GM18858 (cell line): Measurements from ENCODE around the gene HOXA10.

Experiments
- ATAC-seq: cut with Tn5 transposase; IDR thresholded peaks from one replicate; pipeline ENCODE4 v1.9.1; 2021; ENCODE audit not compliant: unreplicated experiment

Gene HOXA10

DNA sequence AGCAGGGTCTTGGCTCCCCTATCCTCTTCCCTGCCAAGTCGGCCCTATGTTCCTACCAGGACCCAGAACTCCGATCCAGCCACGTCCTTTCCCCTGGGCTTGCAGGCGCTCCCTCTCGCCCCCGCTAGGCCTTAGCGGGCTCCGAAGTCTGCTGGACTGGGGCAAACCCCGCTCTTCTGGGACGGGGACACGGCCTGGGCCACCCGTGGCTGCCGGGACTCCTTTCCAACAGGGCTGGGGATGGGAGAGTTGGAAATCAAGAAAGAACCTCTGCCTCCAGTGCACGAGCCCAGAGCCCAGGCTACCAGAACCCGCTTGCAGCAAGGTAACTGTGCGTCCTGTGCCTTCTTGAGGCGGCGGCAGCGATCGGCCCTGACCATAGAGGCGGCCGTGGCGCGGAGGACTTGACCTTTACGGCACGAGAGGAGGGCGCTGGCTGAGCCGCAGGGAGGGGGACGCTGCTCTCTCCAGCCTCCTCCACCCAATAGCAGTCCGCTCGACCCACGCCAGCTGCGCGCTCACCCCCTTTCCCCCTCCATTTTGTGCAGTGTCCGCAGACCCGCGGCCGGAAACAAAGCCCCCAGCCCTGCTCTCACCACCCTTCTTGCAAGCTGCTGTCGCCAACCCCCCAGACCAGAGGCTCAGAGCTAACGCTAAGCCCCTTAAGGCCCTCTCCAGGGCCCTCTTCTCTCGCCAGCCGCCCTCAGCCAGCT is 17.9 kb upstream of the HOXA10 start:
- no peak for ATAC-seq

- no peak for ATAC-seq
These were observed 17.1 kb upstream of the HOXA10 start for GRCh38 chr7:27191161-27191731.

DNA sequence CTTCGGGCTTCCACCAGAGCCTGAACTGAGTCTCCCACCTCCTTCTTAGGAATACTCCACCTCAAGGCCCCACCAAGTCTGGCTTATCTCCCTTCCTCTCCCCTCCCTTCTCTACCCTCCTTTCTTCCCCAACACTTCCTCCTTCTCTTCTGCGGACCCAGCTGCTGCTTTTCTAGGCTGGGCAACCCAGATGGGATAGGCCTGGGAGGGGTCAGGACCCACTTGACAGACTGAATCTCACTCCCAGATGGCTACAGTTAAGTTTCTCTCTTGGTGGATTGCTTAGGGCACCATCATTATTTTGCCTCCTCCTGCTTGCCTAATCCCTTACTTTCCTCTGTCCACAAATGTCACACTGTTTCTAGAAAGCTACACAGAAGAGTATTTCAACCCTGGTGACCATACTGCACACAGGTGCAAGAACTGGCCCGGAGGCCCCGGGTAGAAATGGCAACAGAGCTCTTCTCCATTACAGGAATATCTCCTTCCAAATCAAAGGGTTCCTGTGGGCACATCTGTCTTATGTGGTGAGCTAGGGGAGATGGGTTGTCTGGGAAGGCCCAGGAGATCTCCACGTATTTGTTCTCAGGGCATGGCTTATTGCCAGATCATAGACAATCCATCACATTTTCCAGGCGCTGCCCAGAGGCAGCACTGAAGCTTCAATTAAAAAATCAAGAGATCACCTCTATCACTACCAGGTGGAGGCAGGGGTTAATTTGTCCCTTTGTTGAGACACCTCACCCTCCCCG is 16.1 kb upstream of the HOXA10 start:
- ATAC-seq: no peak

- no peak for ATAC-seq
These were observed 15.3 kb upstream of the HOXA10 start for GRCh38 chr7:27189295-27189996.

GRCh38 chr7:27188386-27189294 is 14.5 kb upstream of the HOXA10 start:
- ATAC-seq: no peak

- ATAC-seq: no peak
These were observed 13.6 kb upstream of the HOXA10 start for GRCh38 chr7:27187475-27188385.

GRCh38 chr7:27186668-27187474 is 12.8 kb upstream of the HOXA10 start:
- no peak for ATAC-seq

DNA sequence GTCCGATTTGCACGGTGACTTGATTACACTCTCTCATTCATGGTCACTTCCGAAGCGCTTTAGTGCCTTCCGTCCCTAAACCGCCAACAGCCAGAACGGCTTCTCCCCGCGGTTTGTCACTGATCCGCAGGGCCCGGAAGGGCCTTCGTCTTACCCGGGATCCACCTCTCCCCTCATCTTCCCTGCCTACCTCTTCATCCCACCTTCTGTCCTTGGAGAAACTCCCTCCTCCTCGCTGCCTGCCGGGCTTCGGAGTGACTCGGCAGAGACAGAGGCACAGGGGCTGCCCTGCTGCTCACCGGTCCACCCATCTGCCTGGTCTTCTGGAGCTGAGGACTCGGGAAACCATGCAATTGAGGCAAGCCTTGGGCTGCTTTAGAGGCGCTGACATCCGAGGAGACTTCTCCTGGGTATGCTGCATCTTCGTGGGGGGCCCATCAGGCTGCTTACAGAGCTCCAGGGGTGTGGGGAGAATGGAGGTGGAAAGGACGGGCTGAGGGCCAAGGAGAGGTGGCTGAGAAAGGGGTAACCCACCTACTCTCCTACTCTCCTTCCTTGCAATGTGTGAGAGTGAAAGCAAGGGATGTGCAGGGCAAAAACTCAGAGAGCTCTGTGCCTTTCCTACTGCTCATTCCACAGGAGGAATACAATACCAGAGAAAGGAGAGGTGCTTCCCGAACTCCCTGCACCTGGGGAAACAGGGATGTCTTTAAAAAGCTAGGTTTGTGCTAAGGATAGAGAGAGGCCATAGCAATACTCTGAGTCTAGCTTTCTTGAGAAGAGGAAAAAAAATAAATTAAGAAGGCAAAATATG is 11.9 kb upstream of the HOXA10 start:
- ATAC-seq: no peak

DNA sequence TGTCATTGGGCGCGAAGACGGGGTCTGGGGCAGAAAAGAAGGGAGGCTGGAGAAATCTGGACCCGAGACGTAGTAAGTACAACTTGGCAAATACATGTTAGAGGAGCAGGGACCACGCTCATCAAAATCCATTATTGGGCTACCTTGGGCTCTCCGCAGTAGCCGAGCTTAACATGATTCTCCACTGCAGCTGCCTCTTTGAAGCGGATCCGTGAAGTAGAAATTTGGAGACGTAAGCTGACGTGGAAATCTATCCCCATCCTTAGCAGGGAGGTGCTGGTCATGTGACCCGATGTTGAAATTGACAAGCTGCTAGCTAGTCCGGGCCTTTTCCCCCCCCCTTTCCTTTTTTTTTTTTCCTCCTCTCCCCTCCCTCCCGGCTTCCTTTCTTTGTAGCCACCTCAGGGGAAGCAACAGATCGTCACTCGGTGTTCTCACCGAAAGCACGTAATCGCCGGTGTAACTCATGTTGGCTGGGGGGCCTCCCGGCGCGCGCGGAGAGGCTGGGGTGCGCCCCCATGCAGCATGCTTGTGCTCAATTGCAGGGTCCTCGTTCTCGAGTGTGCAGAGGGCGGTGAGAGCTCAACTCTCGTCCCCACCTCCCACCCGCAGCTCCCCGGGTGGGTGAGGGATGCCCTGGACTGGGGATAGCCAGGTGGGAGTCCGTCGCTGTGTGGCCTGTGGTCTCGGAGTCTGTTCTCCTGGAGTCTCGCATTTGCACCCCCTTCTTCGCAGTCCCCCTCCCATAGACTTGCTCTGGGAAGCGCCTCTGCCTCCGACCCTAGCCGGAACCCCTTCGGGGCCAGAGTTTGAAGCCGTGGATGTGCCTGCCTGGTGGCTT is 11.1 kb upstream of the HOXA10 start, which contains the start of gene HOXA11:
Gene HOXA11 (minus strand): TSS at position 220 of the 841 bp plus-strand sequence. CDS start 88 bp downstream, at position 132.
- no peak for ATAC-seq

DNA sequence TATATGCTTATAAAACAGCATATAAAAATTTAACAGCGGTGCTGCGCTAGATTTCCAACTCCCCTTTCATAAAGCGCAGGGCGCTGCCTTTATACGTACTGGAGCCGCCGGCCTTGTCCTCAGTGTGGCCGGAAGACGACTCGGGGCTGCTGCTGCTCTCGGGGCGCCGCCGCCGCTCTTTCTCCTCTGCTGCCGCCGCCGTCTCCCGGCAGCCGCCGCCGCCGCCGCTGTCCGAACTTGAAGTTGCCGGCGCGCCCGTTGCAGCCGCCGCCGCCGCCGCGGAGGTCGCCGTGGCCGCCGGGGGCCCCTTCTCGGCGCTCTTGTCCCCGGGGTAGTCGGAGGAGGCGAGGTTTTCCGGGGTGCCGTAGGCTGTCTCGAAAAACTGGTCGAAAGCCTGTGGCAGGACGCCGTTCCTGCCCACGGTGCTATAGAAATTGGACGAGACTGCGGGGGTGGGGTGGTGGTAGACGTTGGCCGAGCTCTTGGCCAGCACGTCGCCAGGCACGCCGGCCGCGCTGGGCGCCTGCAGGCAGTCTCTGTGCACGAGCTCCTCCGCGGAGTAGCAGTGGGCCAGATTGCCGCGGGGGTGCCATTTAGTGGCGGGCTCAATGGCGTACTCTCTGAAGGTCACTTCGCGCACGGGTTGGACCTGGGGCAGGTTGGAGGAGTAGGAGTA is 10.4 kb upstream of the HOXA10 start:
- ATAC-seq: no peak

GRCh38 chr7:27183682-27184336 is 9.7 kb upstream of the HOXA10 start:
- ATAC-seq: no peak

DNA sequence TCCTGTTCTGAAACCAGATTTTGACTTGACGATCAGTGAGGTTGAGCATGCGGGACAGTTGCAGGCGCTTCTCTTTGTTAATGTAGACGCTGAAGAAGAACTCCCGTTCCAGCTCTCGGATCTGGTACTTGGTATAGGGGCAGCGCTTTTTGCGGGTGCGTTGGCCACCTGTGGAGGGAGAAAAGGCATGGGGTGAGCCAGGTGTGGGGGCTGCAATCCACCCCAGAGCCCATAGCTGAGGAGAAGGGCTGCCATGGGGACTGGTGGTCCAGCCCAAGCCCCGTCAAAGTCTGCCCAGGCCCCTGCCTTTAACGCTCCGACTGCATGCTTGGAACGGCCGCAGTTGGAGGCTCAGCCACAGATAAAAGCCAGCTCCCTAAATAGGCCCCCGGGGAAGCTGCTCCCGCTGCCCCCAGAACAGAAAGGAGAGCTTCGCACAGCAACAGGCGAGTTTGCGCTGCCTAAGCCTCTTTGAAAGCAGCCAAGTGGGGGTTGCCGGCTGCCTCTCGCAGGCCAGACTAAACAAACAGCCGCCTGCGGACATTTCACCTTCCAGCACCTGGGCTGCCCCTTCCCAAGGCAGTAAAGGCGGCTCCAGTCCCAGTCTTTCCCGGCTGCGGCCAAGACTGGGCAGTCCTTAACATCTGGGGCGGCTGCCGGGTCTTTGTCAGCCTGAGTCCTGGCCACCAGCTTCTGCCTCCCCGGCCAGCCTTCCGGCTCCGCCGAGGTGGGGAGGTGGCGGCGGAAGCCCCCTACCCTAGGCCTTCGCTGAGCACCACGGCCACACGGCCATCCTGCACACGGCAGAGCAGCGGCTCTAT is 9.0 kb upstream of the HOXA10 start:
- no peak for ATAC-seq

DNA sequence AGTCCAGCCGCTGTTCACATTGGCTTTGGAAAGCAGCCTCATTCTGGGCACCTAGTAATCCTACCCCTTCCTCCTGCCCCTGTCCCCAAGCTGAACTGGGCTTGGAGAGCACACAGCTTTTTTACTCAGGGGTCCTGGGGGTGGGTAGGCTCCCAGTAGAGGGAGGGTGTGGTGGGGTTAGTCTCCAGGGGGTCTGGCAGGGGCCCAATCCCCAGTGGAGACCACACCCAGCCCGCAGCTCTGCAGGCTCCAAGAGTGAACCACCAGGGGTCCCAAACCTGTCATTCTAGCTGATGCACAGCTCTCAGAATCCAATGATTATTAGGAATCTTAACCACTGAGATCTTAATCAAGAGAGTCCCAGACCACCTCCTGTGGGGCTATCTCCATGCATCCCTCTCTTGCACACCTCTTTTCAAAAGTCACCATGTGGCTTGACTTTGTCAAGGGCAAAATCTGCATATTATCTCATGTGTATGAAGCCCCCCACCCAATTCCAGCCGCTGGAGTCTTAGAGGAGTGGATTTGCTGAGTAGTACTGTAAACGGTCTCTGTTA is 8.2 kb upstream of the HOXA10 start:
- no peak for ATAC-seq

- no peak for ATAC-seq
These were observed 7.7 kb upstream of the HOXA10 start for GRCh38 chr7:27181795-27182275.
